Measurements from ENCODE around the gene AQR.

The AQR gene

DNA sequence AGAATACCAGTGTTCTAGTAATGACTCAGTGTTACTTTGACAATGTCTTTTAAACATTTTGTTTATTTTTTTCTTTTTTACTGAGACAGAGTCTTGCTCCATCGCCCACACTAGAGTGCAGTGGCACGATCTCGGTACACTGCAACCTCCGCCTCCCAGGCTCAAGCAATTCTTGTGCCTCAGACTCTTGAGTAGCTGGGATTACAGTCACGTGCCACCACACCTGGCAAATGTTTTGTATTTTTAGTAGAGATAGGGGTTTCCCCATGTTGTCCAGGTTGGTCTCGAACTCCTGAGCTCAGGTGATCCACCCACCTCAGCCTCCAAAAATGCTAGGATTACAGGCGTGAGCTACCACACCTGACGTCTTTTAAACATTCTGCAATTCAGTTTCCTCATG lies 15.7 kb downstream of the AQR start:
- H3K4me1 ChIP-seq (ENCODE audit: insufficient read depth, low read length), result no peaks in the 10 kb centered on the region
- H4K20me1 ChIP-seq (ENCODE audit: insufficient read depth, low read length), result no peaks in the 10 kb centered on the region
- H3K9me3 ChIP-seq (ENCODE audit: insufficient read depth, low read length, severe bottlenecking), result no peaks in the 10 kb centered on the region
- H3K36me3 ChIP-seq (ENCODE audit: insufficient read depth, low read length), result peaks cover 25% of the 10 kb centered on the region; the same call in 1 of the 2 replicates
- H3K79me2 ChIP-seq (ENCODE audit: insufficient read depth, low read length), result peaks cover 19% of the 10 kb centered on the region; the same call in 1 of the 2 replicates
- H2AFZ ChIP-seq (ENCODE audit: low read depth, low read length), result no peak overlapping the region
- no peak overlapping the region for H3K27ac ChIP-seq (ENCODE audit: low read length)
- TF ChIP-seq EZH2 (IDR thresholded peaks at IDR 0.05; ENCODE audit: borderline replicate concordance, low read depth, low read length, severe bottlenecking), result no peak
- TF ChIP-seq, protein P1, sequence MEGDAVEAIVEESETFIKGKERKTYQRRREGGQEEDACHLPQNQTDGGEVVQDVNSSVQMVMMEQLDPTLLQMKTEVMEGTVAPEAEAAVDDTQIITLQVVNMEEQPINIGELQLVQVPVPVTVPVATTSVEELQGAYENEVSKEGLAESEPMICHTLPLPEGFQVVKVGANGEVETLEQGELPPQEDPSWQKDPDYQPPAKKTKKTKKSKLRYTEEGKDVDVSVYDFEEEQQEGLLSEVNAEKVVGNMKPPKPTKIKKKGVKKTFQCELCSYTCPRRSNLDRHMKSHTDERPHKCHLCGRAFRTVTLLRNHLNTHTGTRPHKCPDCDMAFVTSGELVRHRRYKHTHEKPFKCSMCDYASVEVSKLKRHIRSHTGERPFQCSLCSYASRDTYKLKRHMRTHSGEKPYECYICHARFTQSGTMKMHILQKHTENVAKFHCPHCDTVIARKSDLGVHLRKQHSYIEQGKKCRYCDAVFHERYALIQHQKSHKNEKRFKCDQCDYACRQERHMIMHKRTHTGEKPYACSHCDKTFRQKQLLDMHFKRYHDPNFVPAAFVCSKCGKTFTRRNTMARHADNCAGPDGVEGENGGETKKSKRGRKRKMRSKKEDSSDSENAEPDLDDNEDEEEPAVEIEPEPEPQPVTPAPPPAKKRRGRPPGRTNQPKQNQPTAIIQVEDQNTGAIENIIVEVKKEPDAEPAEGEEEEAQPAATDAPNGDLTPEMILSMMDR (IDR thresholded peaks at IDR 0.05; ENCODE audit: borderline replicate concordance, extremely low read depth, low read length, poor library complexity, severe bottlenecking), result no peak
- no peak overlapping the region for H3K9ac ChIP-seq (ENCODE audit: low read depth, low read length)
- no peak overlapping the region for H3K4me2 ChIP-seq (ENCODE audit: insufficient read depth, low read length)
- H3K27me3 ChIP-seq (ENCODE audit: insufficient read depth, low read length, poor library complexity), result no peaks in the 10 kb centered on the region
- DNase-seq, result no peak
- no peak overlapping the region for H3K4me3 ChIP-seq (ENCODE audit: low read depth in 1 of 2, low read length in 2 of 2)
- no peak for ATAC-seq (ENCODE audit: insufficient read depth, low read depth)

DNA sequence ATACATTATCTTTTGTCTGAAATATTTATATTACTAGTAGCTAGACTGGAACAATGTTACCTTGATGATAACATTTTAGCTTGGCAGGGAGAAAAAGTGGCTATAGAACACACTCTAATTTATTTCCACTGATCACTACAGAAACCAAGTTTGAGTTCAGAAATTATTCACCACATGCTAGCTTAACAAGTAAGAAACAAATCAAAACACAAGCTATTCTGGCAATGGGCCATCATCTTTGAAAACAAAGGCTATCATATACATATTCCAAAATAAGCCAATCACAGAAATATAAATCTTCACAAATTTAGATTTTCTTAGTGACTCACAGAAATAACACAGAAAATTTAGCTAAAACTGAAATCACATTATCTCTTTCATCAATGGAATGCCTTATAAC lies 17.1 kb downstream of the AQR start:
- Histone ChIP-seq H3K36me3 (ENCODE audit: insufficient read depth, low read length) (peaks cover 28% of the 10 kb centered on the region; the same call in 1 of the 2 replicates), H3K4me1 (ENCODE audit: insufficient read depth, low read length) (no peaks in the 10 kb centered on the region), H3K4me3 (ENCODE audit: low read depth in 1 of 2, low read length in 2 of 2) (no peak overlapping the region), H2AFZ (ENCODE audit: low read depth, low read length) (no peak overlapping the region), H4K20me1 (ENCODE audit: insufficient read depth, low read length) (no peaks in the 10 kb centered on the region), H3K4me2 (ENCODE audit: insufficient read depth, low read length) (no peak overlapping the region), H3K9me3 (ENCODE audit: insufficient read depth, low read length, severe bottlenecking) (no peaks in the 10 kb centered on the region), H3K27ac (ENCODE audit: low read length) (no peak overlapping the region), H3K79me2 (ENCODE audit: insufficient read depth, low read length) (peaks cover 15% of the 10 kb centered on the region; the same call in 1 of the 2 replicates), H3K27me3 (ENCODE audit: insufficient read depth, low read length, poor library complexity) (no peaks in the 10 kb centered on the region), H3K9ac (ENCODE audit: low read depth, low read length) (no peak overlapping the region)
- no peak for TF ChIP-seq EZH2 (IDR thresholded peaks at IDR 0.05; ENCODE audit: borderline replicate concordance, low read depth, low read length, severe bottlenecking)
- TF ChIP-seq, protein P1 (IDR thresholded peaks at IDR 0.05; ENCODE audit: borderline replicate concordance, extremely low read depth, low read length, poor library complexity, severe bottlenecking), result no peak
- no peak for DNase-seq
- ATAC-seq (ENCODE audit: insufficient read depth, low read depth), result no peak

DNA sequence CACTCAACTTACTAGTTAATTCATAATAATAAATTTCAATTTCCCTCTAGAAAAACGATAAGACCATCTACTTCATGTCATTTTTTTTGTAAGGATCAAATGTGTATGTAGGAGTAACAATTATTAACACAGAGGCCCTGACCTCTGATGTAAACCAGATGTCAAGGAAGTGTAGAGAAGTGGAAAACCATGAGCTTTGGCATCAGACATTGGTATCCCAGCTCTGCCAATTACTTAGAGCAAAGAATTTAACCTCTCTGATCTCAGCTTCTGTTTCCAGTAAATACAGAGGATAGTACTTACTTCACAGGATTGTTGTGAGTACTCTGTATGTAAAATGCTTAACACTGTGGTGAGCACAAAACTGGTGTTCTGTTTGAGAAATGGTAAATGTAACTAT lies 17.5 kb downstream of the AQR start:
- Histone ChIP-seq H3K36me3 (ENCODE audit: insufficient read depth, low read length) (peaks cover 28% of the 10 kb centered on the region; the same call in 1 of the 2 replicates), H3K4me2 (ENCODE audit: insufficient read depth, low read length) (no peak overlapping the region), H2AFZ (ENCODE audit: low read depth, low read length) (no peak overlapping the region), H3K9me3 (ENCODE audit: insufficient read depth, low read length, severe bottlenecking) (no peaks in the 10 kb centered on the region), H3K79me2 (ENCODE audit: insufficient read depth, low read length) (peaks cover 15% of the 10 kb centered on the region; the same call in 1 of the 2 replicates), H3K4me3 (ENCODE audit: low read depth in 1 of 2, low read length in 2 of 2) (no peak overlapping the region), H3K27me3 (ENCODE audit: insufficient read depth, low read length, poor library complexity) (no peaks in the 10 kb centered on the region), H3K4me1 (ENCODE audit: insufficient read depth, low read length) (no peaks in the 10 kb centered on the region), H4K20me1 (ENCODE audit: insufficient read depth, low read length) (no peaks in the 10 kb centered on the region), H3K9ac (ENCODE audit: low read depth, low read length) (no peak overlapping the region), H3K27ac (ENCODE audit: low read length) (no peak overlapping the region)
- ATAC-seq (ENCODE audit: insufficient read depth, low read depth), result no peak
- DNase-seq, result no peak
- no peak for TF ChIP-seq EZH2 (IDR thresholded peaks at IDR 0.05; ENCODE audit: borderline replicate concordance, low read depth, low read length, severe bottlenecking)
- TF ChIP-seq, protein P1 (IDR thresholded peaks at IDR 0.05; ENCODE audit: borderline replicate concordance, extremely low read depth, low read length, poor library complexity, severe bottlenecking), result no peak

DNA sequence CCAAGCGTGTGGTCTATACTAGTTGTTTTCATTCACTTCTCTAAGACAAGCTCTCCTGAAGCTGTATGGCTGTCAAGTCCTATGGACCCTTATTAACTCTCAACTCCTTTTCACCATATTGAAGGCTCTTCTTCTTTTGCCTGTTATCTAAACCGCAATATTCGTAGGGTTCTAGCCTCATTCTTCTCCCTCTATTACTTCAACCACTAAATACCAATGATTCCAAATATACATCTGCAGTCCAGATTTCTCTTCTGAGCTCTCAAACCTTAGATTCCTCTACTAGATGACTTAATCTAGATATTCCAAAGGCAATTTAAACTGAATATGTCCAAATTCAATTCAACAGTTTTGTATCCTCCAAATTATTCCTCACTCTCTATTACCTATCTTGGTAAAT lies 24.6 kb downstream of the AQR start:
- ATAC-seq (ENCODE audit: insufficient read depth, low read depth) (no peak), DNase-seq (no peak)
- no peaks in the 10 kb centered on the region for H3K4me1 ChIP-seq (ENCODE audit: insufficient read depth, low read length)
- no peaks in the 10 kb centered on the region for H3K9me3 ChIP-seq (ENCODE audit: insufficient read depth, low read length, severe bottlenecking)
- no peak overlapping the region for H3K4me3 ChIP-seq (ENCODE audit: low read depth in 1 of 2, low read length in 2 of 2)
- no peak overlapping the region for H2AFZ ChIP-seq (ENCODE audit: low read depth, low read length)
- no peaks in the 10 kb centered on the region for H3K27me3 ChIP-seq (ENCODE audit: insufficient read depth, low read length, poor library complexity)
- H3K79me2 ChIP-seq (ENCODE audit: insufficient read depth, low read length), result no peaks in the 10 kb centered on the region
- no peak overlapping the region for H3K27ac ChIP-seq (ENCODE audit: low read length)
- H4K20me1 ChIP-seq (ENCODE audit: insufficient read depth, low read length), result no peaks in the 10 kb centered on the region
- TF ChIP-seq, protein P1 (IDR thresholded peaks at IDR 0.05; ENCODE audit: borderline replicate concordance, extremely low read depth, low read length, poor library complexity, severe bottlenecking), result no peak
- TF ChIP-seq EZH2 (IDR thresholded peaks at IDR 0.05; ENCODE audit: borderline replicate concordance, low read depth, low read length, severe bottlenecking), result no peak
- peaks cover 42% of the 10 kb centered on the region; the same call in 1 of the 2 replicates for H3K36me3 ChIP-seq (ENCODE audit: insufficient read depth, low read length)
- no peak overlapping the region for H3K9ac ChIP-seq (ENCODE audit: low read depth, low read length)
- no peak overlapping the region for H3K4me2 ChIP-seq (ENCODE audit: insufficient read depth, low read length)

Measured in DND-41 (cell line).